ENCODE measurements around the gene GGTA1.
A peak's percentile ranks its signal among the peaks of the same experiment; 100 is the strongest.
"Not testable (repeated sequence)": the region's sequence is repeated elsewhere in the genome, so short reads cannot be mapped to it uniquely, and the experiment has no call there.

Gene GGTA1

DNA sequence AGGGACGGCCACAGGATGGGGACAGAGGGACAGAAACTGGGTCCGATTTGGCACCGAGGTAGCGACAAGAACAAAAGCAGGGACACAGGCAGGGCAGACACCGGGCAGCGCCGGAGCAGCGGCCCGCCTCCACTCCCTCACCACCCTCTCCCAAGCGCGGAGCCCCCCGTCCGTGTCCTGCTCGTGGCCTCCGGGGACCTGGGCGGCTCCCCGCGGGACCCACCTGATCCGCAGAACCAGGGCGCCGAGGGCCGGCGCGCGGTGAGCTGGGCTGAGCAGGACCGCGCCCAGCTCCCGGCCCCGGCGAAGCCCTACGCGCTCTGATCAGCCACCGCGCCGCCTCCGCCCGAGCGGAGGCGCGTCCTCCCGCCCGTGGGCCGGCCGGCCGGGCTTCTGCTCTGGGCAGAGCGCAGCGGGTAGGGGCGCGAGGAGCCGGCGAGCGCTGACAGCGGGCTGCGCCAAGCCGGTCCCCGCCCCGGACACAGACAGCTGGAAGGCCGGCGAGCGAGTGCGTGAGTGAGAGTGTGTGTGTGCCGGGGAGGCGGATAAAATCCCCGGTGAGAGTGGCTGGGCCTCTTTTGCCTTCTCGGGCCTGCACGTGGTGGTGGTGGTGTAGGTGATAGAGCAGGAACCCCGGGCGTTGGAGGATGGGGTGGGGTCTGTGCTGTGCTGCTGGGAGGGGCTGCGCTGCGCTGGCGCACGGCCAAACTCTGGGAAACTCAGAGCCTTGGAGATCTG is at the start of gene GGTA1:
GGTA1 (minus strand) TSS at position 418 of the 738 bp plus-strand sequence. CDS start 31,922 bp downstream, outside the sequence.
- no peak for DNase-seq (ENCODE audit: low read depth in 1 of 2, low spot score in 1 of 2)

DNA sequence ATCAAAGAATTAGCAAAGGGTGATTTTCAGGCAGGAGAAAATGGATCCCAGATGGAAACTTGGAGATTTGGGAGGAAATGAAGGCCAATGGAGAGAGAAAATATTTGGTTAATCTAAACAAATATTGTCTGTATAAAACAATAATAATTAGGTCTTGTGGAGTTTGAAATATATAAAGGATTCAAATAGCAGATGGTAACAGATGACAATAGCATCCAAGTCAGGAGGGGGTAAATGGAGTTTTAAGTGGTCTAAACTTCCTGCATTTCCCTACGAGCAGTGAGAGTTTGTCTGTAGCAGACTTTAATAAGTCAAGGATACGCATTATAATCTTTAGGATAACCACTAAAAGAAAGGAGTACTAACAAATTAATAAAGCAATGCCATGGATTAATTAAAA is 49.0 kb upstream of the GGTA1 start:
- DNase-seq (ENCODE audit: low read depth in 1 of 2, low spot score in 1 of 2): no peak

DNA sequence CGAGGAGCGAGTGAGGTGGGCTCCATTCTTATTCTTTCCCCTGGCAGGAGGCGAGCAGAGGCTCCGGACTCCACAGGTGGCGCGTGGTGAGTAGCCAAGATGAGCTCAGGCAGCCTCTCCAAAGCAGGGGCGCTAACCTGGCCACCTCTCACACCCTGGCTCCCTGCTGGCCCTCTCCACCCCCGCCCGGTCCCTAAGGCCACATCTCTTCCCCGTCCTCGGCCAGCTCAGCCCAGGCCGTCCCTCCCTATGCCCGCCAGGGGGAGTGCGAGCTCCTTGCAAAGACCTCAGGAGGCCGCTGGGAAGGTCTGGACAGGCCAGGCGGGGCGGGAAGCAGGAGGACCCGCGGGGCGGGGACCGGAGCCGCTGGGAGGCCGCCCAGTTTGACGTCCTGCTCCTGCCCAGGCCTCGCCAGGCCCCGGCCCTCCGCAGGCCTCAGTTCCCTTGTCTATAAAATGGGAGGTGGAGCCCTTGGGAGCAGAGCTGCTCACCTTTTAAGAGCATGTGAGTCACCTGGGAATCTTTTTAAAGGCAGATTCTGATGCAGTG is 46.3 kb upstream of the GGTA1 start:
- peak; percentile 30 to 50 for DNase-seq (ENCODE audit: low read depth in 1 of 2, low spot score in 1 of 2)

DNA sequence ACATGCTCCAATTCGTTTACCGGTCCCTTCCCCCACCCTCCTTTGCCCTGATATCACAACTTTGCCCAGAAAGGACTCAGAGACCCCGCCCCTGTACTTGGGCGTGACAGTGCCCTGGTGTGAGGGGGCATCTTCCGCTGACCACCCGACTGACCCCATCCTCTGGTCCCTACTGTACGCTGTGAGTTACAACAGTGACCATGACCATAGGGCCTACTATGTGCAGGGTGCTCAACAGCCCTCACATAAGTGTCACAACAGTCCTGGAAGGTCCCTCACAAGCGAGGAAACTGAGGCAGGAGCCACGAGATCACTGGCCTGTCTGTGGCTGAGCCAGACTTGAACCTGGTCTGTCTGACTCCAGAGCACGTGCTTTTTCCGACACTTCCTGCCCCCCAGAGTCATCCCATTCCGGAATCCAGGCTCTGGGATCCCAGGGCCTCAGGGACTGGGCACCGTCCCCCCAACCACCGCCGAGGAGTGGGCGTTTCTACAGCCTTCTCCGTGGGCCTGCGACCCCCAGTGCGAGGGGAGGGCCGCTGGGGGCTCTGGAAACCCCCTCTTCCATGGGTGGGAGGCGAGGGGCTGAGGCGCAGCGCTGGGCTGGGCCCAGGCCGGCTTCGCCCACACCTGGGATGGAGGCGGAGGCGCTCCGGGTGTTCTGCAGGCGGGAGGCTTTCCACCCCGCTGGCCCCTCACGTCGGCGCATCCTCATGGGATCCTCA is 45.7 kb upstream of the GGTA1 start:
- no peak for DNase-seq (ENCODE audit: low read depth in 1 of 2, low spot score in 1 of 2)

DNA sequence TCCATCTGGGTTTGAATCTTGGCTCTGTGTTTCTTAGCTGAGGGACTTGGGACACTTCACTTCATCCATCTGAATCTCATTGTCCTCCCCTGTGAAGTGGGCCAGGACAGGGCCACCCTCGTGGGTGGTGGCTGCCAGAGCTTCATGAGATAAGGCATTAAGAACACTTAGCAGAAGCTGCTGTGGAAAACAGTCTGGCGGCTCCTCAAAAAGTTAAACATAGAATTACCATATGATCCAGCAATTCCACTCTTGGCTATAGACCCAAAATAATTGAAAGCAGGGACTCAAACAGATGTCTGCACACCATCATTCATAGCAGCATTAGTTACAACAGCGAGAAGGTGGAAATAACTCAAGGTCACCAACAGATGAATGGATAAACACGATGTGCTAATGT is 42.4 kb upstream of the GGTA1 start:
- no peak for DNase-seq (ENCODE audit: low read depth in 1 of 2, low spot score in 1 of 2)

DNA sequence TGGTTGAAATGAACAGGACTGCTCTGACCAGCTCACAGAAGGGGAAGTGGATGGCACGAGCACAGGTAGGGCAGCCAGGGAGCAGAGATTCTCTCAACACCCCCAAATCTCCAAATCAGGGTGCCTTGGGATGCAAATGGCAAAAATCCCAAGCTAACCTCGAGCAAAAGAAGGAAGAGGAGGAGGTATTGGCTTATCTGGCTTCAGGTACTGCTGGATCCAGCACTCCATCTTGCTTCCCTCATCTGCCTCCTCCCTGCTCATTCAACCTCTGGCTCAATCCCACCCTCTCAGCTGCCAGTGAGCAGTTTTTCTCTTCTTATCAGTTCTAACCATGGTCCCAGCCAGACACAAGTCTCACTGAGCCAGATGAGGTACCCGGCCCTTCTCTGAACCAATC is 41.6 kb upstream of the GGTA1 start:
- DNase-seq (ENCODE audit: low read depth in 1 of 2, low spot score in 1 of 2): no peak

DNA sequence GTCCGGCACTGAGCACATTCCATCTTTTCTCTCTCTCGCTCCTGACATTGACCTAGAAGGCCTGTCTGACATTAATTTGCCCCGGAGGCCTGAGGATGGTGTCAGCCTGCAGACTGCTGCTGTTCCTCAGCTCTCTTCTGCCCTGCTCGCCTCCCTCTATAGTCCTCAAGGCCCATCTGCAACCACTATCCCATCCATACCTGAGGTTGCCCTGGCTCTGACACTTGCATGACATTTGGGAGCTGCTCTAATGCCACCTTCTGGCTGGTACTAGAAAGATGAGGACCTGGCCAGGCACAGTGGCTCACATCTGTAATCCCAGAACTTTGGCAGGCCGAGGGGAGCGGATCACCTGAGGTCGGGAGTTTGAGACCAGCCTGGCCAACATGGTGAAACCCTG is 38.6 kb upstream of the GGTA1 start:
- no peak for DNase-seq (ENCODE audit: low read depth in 1 of 2, low spot score in 1 of 2)

DNA sequence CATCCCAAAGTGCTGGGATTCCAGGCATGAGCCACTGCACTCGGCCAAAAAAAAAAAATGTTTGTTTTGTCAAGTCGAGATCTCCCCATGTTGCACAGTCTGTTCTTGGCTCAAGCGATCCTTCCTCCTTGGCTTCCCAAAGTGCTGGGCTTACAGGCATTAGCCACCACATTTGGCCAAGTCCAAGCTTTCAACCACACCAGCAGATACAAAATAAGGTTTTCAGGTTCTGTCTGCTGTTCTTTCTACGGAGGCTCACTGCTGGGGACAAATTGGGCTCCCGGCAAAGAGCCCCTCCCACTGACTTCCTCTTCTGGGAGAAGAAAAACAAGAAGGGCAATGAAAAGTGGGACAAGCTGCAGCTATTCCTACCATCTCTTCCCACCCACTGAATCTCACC is 37.6 kb upstream of the GGTA1 start:
- DNase-seq (ENCODE audit: low read depth in 1 of 2, low spot score in 1 of 2): no peak

DNA sequence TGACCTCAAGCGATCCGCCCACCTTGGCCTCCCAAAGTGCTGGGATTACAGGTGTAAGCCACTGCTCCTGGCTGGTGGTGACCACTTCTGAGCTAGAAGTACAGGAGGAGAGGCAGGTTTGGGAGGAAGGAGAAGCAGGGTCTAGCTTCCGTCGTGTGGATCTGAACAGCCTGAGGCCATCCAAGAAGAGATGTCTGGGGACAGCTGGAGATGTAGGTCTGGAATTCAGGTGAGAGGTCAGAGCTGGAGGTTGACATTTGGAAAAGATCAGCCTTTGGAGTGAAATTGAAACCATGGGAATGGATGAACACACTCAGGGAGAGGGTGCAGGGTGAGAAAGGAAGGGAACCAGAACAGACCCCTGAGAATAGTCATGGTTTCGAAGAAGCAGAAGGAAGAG is 33.2 kb upstream of the GGTA1 start:
- DNase-seq (ENCODE audit: low read depth in 1 of 2, low spot score in 1 of 2): no peak

DNA sequence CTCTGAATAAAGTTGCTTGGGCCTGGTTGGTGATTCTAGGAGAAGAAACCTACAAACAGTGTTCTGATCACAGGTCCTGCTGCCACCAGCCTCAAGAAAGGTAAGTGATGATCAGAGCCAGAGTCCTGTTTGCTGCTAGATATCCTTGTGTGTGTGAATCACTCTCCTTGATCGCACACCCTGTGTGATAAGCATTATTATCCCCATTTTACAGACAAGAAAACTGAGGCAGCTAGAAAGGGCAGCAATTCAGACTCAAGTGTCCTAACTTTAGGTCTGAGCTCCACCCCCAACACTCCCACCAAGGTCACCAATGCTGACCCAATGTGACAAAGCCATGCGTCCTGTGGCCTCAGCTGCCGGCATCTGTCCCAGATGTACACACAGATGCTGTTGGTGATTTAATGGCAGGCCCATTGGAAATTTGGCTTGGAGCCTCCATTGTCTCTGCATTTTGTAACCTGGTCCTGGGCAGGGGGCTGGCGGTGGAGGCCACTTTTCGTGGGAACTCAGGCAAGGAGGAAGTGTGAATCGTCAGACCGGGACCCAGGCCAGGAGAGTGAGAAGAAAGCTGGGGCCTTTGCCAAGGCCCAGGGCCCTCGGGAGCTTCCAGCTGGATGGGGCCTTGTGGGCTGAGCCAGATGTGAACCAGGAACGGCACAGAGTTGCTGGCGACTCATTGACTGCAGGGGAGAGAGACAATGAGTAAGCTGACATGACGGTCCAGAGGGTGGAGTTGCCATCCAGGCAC is 29.8 kb upstream of the GGTA1 start:
- no peak for DNase-seq (ENCODE audit: low read depth in 1 of 2, low spot score in 1 of 2)

DNA sequence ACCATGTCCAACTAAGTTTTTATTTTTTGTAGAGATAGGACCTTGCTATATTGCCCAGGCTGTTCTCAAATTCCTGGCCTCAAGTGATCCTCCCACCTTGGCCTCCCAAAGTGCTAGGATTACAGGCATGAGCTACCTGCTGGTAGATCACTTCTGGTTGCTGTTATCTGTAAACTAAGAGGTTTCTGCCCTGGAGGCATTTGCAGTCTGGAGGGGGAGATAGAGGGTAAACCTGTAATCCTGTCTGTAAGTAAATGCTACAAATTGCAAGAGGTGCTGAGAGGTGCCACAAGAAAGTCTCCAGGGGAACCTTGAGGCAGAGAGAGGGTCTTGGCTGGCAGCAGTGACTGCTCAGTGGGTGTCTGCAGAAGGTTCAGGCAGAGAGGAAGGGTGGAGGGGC is 29.0 kb upstream of the GGTA1 start:
- DNase-seq (ENCODE audit: low read depth in 1 of 2, low spot score in 1 of 2): no peak

DNA sequence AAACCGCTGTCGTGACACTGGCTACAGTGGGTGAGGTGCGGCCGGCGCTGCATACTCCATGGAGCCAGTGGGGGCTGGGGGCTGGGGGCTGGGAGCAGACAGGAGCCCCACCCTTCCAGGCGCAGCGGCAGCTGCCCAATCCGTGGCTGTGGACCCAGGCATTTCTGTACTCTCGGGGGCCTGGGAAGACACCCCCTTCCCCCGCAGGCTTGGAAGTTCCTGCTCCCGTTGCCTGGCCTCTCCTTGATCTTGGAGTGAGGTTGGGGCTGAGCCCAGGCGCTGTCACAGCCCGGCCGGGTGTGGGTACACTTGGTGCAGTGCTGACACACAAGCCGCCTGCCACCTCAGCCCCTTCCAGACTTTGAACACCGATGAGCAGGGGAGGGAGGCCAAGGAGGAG is 27.7 kb upstream of the GGTA1 start:
- DNase-seq (ENCODE audit: low read depth in 1 of 2, low spot score in 1 of 2): no peak

DNA sequence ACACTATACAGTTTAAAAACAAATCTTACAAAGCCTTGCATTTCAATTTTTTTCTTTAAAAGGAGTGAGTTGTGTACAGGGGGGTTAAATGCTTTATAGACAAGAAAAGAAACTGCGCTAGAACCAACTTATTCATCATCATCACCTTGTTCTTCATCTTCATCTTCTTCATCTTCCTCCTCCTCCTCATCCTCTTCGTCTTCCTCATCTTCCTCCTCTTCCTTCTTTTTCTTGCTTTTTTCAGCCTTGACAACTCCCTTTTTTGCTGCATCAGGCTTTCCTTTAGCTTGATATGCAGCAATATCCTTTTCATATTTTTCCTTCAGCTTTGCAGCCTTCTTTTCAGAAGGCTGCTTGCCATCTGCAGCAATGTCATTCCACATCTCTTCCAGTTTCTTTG is 20.0 kb upstream of the GGTA1 start:
- not testable (repeated sequence) for DNase-seq (ENCODE audit: low read depth in 1 of 2, low spot score in 1 of 2)

DNA sequence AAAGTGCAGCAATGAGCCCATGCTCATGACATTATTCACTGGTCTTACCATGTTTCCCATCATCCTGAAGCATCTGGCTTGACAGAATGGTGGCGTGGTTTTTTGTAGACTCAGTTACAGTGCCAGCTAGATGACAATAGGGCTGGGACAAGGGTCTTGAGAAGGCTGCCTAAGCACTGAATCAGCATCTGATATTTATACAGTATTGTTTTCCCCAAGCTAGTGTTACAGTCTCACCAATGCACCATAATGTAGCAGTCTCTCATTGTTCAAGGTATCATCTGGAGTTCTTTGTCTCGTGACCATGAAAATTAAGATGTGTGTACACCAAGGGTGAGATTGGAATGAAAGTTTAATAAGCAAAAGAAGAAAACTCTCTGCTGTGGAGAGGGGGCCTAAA is 19.0 kb upstream of the GGTA1 start:
- DNase-seq (ENCODE audit: low read depth in 1 of 2, low spot score in 1 of 2): no peak

DNA sequence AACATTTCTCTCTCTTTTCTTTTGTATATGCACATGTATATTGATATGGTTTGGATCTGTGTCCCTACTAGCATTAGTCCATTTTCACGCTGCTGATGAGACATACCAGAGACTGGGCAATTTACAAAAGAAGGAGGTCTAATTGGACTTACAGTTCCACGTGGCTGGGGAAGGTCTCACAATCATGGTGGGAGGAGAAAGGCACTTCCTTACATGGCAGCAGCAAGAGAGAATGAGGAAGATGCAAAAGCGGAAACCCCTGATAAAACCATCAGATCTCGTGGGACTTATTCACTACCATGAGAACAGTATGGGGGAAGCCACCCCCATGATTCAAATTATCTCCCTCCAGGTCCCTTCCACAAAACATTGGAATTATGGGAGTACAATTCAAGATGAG is 13.5 kb upstream of the GGTA1 start:
- not testable (repeated sequence) for DNase-seq (ENCODE audit: low read depth in 1 of 2, low spot score in 1 of 2)

DNA sequence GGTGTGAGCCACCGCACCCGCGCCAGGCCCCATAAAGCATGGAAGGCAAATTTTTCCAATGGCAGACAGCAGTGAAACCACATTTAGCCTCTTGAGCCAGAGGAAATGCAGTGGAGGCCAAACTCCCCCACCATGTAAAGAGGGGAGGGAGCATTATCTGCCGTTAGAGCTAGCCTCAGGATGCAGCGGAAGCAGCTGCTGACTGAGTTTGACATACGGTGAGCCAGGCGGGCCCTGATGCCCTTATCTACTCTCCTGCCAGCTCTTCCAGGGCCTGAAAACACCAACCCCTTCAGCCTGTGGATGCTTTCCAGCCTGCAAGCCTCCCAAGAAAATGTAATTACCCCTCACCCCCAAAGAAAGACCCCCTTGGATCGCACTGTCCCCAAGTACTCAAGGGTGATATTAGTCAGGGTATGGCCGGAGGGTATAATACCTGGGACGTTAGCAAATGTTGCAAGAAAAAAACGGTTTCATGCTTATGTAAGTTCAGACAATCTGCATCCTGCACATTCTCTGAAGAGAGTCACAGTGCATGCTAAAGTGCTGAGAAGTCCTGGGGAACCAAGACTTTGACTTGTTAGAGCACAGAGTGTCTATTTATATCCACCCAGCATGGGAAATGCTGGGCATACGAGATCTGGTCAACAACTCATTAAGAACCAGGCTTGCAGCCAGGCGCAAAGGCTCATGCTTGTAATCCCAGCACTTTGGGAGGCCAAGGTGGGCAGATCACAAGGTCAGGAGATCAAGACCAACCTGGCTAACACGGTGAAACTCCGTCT is 11.3 kb upstream of the GGTA1 start:
- no peak for DNase-seq (ENCODE audit: low read depth in 1 of 2, low spot score in 1 of 2)

DNA sequence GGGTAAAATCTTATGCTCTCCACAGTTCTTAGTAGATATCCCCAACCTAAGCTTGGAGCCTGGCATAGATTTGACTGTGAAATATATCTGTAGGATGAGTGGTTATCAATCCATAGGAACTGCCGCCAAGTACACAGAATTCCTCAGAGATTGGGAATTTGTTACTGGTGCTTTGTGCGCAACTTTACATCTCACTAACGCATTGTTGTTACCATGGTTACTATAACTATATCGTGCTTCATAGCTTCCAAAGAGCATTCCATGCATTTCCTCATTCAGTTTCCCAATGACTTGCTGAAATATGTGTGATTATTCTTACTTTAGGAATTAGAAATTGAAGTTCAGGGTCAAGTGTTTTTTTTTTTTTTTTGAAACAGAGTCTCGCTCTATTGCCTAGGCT is 9.5 kb upstream of the GGTA1 start:
- DNase-seq (ENCODE audit: low read depth in 1 of 2, low spot score in 1 of 2): no peak

DNA sequence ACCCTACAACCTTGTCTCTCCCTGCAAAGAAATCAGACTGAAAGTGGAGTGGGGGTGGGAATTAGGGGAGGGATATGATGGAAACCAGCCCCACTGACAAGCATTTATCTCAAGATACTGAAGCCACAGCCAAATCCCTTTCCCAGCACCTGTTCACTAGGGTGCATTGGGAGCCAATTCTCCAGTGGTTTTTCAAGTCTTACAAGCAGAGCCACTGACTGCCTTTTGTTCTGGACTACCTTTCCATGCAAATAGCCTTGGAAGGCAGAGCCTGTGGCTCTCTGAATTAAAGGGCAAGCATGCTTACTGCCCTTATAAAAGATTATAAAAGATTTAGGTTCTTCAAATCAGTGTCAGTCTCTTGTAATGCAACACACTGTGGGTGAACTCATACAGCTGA is 8.8 kb upstream of the GGTA1 start:
- DNase-seq (ENCODE audit: low read depth in 1 of 2, low spot score in 1 of 2): no peak

DNA sequence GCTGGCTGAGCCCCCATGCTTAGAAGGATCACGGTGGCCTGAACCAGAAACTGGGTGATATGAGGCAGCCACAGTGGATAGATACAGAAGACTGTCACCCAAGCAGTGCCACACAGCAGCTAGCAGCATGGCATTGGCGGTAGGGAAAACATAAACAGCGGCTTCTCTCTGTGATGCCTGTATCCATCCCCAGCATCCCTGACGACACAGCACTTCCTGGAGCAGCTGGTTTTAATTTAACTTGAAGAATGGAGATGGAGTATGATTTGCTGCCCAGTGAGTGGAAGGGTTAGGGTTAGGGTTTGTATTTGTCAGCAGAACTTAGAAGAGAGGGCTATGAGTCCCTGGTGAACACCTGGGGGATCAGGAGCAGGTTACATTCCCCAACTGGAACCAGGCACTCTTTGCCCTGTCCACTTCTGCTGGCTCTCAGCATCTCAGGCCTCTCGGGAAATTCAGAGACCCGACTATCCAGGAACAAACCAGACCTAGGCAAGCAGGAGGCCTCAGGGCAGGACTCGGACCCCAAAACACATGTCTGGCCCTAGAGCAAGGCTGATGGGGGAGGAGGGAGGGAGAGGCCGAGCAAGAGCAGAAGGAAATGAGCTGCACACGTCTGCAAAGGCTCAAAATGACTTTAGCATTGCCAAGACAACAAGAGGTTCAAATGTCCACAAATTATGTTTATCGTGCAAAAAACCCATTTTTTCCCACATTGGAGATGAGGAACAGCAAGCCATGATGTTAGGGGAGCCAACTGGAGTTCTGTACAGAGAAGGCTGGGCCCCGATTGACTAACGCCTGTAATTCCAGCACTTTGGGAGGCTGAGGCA is 6.5 kb upstream of the GGTA1 start:
- no peak for DNase-seq (ENCODE audit: low read depth in 1 of 2, low spot score in 1 of 2)

DNA sequence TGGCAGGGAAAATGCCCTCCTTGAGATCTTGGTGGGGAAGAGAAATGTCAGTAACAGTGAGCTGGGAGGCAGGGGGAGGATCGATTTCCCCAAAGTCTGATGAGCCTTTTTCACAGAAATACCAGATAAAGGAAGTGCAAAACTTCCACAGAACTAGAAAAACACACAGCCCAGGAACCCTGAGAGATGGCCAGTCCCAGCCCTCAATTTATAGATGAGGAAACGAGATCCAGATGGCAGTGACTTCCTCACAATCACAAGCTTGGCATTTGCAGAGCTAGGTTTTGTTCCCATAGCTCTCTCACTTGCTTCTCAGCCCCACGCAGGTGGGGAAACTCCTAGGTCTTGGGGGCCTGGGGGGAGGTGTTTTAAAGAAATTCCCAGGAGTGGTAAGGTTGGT is 3.8 kb upstream of the GGTA1 start:
- no peak for DNase-seq (ENCODE audit: low read depth in 1 of 2, low spot score in 1 of 2)

All from activated CD4-positive, alpha-beta T cell treated with anti-CD3 and anti-CD28 coated beads, Interleukin-2, amount 50 U/mL, for 24 hours (primary cell).